GM21423 (cell line): Measurements from ENCODE around the gene CREB3L2.
"Not testable (repeated sequence)": the region's sequence is repeated elsewhere in the genome, so short reads cannot be mapped to it uniquely, and the experiment has no call there.

Experiments used
- ATAC-seq: cut with Tn5 transposase; IDR thresholded peaks from one replicate; pipeline ENCODE4 v1.9.1; 2021; ENCODE audit warnings: mild to moderate bottlenecking, moderate library complexity; ENCODE audit not compliant: unreplicated experiment

The CREB3L2 gene

GRCh38 chr7:138014686-138015085, 12.8 kb upstream of the CREB3L2 start:
- ATAC-seq, result no peak

- ATAC-seq, result not testable (repeated sequence)
Measured at GRCh38 chr7:138014201-138014600, 12.3 kb upstream of the CREB3L2 start.

- no peak for ATAC-seq
Measured at GRCh38 chr7:138009350-138009653, 7.4 kb upstream of the CREB3L2 start.

GRCh38 chr7:138008588-138009349, 6.9 kb upstream of the CREB3L2 start:
- ATAC-seq, result no peak

GRCh38 chr7:138008019-138008587, 6.2 kb upstream of the CREB3L2 start:
- no peak for ATAC-seq

- ATAC-seq, result no peak
Measured at GRCh38 chr7:138006106-138006505, 4.2 kb upstream of the CREB3L2 start.

GRCh38 chr7:138004936-138005335, 3.0 kb upstream of the CREB3L2 start:
- no peak for ATAC-seq

- no peak for ATAC-seq
Measured at GRCh38 chr7:138004046-138004445, 2.2 kb upstream of the CREB3L2 start.

- ATAC-seq, result no peak
Measured at GRCh38 chr7:138002828-138003189, 923 bp upstream of the CREB3L2 start.

GRCh38 chr7:138002096-138002827, 376 bp upstream of the CREB3L2 start:
- peak; percentile 96 for ATAC-seq

GRCh38 chr7:138000081-138000701, 1.7 kb downstream of the CREB3L2 start:
- no peak for ATAC-seq

GRCh38 chr7:137999496-138000080, 2.3 kb downstream of the CREB3L2 start:
- no peak for ATAC-seq

GRCh38 chr7:137998250-137998649, 3.6 kb downstream of the CREB3L2 start:
- no peak for ATAC-seq

GRCh38 chr7:137996871-137997270, 5.0 kb downstream of the CREB3L2 start:
- no peak for ATAC-seq

GRCh38 chr7:137996386-137996851, 5.5 kb downstream of the CREB3L2 start:
- no peak for ATAC-seq

- no peak for ATAC-seq
Measured at GRCh38 chr7:137994216-137994615, 7.7 kb downstream of the CREB3L2 start.

GRCh38 chr7:137993395-137993743, 8.5 kb downstream of the CREB3L2 start:
- ATAC-seq, result no peak

- no peak for ATAC-seq
Measured at GRCh38 chr7:137992550-137993394, 9.1 kb downstream of the CREB3L2 start.

- no peak for ATAC-seq
Measured at GRCh38 chr7:137992104-137992549, 9.8 kb downstream of the CREB3L2 start.

GRCh38 chr7:137990251-137990941, 11.5 kb downstream of the CREB3L2 start:
- ATAC-seq, result no peak
